ENCODE results near the gene DPY19L1.
"Not testable (repeated sequence)": the region's sequence is repeated elsewhere in the genome, so short reads cannot be mapped to it uniquely, and the experiment has no call there.

- not testable (repeated sequence) for TF ChIP-seq CTCF, POLR2A (IDR thresholded peaks at IDR 0.05)
Measured at GRCh38 chr7:35048390-35048789, 11.1 kb upstream of the DPY19L1 start.
